GM21723 (cell line): ENCODE measurements around the gene CD3E.
"Not testable (repeated sequence)": the region's sequence is repeated elsewhere in the genome, so short reads cannot be mapped to it uniquely, and the experiment has no call there.

ENCODE experiments used
- ATAC-seq: cut with Tn5 transposase; IDR thresholded peaks from one replicate; pipeline ENCODE4 v1.9.1; 2021; ENCODE audit warnings: mild to moderate bottlenecking, moderate library complexity; ENCODE audit not compliant: unreplicated experiment

CD3E gene

DNA sequence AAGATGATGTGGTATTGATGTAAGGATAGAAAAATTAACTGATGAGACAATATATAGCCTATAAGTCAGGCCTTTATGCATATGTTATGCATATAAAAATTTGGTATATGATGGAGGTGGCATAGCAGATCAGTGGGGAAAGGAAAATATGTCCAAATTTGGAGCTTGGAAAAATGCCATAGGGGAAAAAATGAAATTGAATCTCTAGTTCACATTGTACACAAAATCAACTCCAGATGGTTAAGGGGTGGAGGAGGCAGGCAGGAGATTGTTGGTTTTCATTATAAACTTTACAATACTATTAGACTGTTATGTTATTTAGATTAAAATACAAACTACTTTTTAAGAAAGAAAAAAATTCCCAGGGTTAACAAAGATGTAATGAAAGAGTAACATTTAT, 15.1 kb upstream of the CD3E start:
- ATAC-seq: no peak

DNA sequence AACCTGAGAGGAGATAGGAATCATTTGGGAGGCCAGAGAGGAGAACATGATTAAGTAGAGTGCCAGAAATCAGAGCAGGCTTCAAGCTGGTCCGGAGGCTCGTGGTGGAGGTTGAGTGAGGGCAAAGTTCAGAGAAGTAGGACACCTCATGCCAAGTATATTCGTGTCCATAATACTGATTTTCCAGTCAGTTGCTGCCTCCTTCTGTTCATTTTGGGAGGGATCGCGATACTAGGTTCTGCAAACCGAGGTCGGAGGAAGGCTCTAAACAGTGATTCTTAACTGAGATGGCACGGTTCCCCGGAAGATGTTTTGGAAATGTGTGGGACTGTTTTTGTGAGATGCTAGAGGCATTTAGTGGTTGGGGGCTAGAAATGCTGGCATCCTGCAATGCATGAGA, 13.6 kb upstream of the CD3E start:
- ATAC-seq: no peak

DNA sequence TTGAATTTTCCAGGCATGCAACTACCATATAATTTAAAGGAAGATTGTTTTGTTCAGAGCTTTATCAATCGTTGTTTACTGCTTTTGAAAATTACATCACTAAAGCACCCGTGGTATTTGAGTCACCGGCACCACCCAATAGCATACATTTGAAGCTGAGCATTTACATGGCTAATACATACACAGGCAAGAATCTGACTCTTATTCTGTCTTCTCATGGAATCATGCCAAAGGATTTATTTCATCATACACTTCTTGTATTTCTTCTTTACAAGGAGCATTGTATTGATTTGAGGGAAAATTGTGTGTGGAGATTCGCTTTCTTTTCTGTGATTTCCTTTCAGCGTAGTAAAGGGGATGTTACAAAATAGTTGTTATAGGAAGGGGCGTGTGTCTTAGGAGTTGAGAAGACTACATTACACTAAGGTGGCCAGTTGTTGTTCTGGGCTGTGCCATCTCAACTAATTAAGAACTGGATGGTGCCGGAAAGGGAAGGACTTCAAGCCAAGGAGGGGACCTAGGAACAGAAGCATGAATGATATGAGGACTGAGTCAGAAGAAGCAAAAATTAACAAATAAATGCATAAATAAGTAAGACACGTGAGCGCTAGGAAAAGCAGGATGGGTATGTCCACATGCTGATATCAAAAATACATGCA, 12.9 kb upstream of the CD3E start:
- no peak for ATAC-seq

DNA sequence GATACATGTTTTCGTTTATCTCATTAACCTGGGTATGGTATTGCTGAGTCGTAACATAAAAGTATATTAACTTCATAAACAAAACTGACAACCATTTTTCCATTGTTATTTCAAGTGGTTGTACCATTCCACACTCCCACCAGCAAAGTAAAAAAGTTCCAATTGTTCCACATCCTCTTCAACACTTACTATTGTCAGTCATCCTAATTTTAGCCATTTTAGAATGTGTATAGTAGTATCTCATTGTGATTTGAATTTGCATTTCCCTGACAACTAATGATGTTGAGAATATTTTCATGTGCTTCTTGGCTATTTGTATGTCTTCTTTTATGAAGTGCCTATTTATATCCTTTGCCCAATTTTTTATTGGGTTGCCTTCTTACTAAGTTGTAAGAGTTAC, 10.5 kb upstream of the CD3E start:
- no peak for ATAC-seq

DNA sequence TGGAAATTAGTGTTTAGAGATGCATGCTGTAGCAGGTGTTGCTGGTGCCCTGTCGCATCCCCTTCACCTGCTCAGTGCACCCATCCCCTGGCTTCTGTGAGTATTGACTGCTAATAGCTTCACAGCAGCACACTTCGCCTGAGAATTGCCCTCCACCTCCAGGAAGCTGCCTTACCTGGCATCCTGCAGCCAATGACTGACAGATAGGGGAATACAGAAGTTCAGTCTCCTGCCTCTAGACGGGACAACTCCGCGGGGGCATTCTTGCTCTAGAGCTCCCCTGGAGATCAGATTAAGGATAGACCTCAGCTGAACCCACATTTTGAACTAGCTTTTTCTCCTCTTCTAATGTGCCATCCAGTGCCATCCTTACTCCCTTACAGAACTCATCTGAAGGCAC, 9.3 kb upstream of the CD3E start:
- no peak for ATAC-seq

DNA sequence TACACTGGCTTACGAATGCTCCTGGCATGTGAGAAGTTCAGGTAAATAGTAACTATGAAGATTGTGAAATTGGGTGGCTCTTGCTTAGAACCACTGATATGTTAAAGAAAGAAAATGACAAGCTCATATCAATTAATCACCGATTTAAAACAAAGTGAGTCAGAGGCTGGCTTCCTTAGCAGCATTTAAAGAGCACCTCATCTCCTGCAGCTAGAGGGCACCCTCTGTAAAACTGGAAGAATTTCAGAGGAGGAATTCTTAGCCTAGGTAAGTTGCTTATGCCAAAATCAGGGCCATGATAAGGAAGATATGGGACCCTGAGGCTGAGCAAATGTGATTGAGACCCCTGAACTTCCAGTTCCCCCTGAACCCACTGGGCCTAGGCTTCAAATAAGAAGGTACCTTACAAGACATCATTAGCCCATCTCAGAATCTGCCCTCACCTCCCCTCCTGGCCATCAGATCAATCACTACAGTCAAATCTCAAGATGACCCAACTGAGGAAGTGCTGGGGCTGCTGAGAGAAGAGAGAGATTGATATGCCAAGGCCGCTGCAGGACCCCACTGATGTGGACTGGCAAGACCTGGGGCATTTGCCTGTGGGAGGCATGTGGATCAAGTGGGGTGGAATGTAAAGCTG, 8.6 kb upstream of the CD3E start:
- ATAC-seq: no peak

DNA sequence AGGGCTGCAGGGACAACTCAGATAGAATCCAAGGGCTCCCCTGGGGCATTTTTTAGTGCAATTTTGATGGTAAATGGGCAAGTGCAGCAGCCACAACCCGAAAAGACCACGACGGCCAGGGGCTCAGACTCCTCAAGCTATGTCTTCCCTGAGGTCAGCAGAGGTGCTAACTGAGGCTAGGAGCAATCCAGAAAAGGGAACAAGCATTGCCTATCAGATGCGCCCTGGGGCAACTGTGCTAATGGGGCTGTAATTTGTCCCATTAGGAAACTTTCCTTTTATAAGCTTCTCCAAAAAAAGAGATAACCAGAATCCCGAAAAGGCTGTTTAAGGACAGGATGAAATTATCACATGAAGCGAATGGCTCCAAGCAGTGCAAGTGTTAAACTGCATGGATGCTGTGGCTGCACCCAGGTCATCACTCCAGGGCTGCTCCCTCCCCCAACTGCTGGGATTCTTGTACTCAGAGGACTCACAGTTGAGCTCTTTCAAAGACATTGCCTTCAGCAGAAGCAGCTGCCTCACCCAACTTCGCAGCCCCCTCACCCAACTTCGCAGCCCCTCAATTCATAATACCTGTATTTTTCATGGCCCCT, 2.8 kb upstream of the CD3E start:
- ATAC-seq: no peak

DNA sequence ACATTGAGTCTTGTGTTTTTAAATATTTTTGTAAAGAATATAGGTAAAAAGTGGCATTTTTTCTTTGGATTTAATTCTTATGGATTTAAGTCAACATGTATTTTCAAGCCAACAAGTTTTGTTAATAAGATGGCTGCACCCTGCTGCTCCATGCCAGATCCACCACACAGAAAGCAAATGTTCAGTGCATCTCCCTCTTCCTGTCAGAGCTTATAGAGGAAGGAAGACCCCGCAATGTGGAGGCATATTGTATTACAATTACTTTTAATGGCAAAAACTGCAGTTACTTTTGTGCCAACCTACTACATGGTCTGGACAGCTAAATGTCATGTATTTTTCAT, 333 bp upstream of the CD3E start:
- no peak for ATAC-seq

DNA sequence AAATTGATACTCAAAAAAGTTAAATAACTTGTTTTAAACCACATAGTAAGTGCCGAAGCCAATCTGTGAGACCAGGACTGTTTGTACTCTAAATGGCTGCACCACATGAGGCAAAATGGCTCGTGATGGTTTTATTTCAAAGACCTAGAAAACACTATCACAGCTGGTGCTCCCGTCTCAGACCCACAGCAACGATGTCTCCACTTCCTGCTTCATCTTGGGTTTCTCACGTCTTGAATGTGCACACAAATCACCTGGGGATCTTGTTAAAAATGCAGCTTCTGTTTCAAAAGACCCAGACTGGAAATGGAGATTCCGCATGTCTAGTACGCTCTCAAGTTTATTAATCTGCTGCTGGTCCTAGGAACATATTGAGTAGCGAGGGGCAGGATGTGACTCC, 1.2 kb downstream of the CD3E start:
- ATAC-seq: no peak

DNA sequence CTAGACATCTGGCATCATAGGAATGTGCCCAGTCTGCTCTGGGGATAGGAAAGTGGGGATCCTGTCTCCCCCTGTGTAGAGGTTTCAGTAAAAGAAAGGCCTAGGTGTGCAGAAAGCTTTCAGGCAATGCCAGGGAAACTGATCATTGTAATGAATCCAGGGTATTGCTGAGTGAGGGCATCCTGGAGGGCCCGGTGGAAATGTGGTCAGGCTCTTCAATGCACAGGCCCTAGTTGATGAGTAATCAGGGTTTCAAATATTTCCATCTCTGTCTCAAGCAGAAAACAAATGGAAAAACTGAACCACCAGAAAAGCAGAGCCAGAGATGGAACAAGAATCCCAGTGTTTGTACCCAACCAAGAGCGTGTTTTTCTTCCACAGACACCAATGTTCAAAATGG, 2.0 kb downstream of the CD3E start:
- ATAC-seq: no peak

DNA sequence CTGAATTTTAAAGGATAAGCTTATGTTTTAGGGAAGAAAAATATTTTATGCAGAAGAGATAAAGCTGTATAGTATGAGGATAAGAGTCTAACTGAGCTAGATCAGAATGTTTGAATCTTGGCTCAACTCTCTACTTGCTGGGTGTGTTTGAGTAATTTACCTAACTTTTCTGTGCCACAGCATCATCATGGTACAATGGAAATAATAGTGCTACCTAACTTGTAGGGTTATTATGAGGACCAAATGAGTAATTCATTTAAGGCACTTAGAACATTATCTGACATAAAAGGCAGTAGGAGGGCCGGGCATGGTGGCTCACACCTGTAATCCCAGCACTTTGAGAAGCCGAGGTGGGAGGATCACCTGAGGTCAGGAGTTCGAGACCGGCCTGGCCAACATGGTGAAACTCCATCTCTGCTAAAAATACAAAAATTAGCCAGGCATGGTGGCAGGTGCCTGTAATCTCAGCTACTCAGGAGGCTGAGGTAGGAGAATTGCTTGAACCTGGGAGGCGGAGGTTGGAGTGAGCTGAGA, 4.5 kb downstream of the CD3E start:
- not testable (repeated sequence) for ATAC-seq

DNA sequence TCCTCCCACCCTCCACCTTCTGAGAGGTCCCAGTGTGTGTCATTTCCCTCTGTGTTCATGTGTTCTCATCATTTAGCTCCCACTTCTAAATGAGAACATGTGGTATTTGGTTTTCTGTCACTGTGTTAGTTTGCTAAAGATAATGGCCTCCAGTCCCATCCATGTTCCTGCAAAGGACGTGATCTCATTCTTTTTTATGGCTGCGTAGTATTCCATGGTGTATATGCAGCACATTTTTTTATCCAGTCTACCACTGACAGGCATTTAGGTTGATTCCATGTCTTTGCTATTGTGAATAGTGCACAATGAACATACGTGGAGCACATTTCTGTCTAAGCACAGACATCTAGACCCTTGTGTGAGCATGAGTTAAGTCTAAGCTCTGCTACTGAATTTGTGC, 5.7 kb downstream of the CD3E start:
- ATAC-seq: no peak

DNA sequence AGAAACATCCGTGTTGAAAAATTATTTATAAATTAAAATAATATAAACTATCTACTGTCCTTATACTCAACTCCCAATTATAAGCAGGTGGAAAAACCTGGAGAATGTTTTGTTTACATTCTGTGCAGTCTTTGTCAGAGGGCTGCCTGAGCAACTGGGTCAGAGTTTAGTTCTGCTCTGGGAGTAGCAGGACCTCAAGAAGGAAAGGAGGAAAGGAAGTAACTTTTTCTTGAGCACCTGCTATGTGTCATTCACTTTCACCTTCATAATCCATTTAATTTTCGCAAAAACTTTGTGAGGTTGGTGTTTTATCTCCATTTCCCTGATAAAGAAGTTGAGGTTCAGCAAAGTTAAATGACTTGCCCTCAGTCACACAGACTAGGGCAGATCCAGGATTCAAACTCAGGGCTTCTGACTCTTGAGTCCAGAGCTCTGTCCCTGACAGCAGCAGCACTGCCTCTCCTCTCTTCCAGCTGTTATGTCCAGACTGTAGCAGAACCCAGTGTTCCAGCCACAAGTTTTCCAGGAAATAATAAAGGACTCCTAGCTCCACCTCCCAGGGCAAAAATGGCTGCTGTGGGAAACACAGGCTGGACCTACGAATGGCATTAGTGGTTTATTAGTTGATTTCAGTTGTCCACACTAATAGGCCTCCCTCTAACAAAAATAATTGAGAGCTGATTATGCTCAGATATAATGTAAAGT, 6.4 kb downstream of the CD3E start:
- no peak for ATAC-seq

DNA sequence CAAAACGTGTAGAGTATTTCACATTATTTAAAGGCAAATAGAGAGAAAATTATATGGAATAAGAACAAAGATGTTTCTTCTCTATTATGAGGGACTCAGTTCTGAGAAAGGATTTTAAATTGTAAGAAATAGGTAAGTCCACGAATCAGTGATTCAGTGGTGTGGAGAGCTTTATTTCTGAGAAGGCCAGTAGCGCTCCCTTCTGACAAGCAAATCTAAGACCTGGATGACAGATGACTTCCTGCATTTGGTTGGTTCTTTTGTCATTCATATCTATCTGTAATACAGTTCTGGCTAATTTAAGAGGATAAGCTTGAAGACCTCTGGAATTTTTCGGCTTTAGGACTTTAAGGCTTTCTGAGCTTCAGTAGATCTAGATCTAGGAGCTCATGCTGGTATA, 7.0 kb downstream of the CD3E start:
- ATAC-seq: no peak

DNA sequence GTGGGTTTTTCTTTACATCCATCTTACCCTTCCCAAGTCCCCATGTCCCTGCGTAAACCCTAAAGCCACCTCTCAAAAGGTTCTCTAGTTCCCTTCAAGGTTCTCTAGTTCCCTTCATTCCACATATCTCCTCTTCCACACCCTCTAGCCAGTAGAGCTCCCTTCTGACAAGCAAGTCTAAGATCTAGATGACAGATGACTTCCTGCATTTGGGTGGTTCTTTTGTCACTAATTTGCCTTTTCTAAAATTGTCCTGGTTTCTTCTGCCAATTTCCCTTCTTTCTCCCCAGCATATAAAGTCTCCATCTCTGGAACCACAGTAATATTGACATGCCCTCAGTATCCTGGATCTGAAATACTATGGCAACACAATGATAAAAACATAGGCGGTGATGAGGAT, 7.8 kb downstream of the CD3E start:
- ATAC-seq: no peak

DNA sequence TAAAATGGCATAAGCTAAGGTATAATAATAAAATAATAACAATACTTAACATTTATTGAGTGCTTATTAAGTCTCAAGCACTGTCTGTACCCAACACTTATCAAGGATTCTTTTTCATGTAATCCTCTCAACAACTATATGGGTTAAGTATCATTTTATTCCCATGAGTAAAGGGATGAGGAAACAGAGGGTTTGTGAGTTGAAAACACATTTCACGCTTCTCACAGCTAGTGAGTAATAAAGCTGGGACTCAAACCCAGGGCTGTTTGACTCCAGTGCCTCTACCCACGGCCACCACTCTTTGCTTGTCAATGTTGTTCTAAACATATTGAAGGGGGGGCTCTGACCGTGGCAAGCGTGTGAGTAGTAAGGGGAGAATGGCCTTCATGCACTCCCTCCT, 8.7 kb downstream of the CD3E start:
- no peak for ATAC-seq

DNA sequence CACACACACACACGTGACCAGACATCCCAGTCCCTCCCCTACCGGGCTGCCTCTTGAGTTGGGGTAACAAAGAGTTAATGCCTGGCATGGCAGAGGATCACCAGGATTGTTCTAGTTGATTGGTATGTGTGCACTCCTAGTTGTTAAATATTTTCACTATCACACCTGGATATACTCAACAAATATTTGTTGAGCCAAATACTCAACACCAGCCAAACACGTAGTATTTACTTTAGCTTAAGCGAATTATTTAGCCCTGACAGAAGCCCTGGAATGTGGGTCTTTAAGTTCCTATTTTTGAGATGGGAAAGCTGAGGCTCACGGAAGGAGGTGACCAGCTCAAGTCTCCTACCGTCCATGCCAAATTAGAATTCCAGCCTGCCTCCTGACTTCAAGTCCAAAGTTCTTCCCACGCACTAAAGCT, 10.5 kb downstream of the CD3E start:
- ATAC-seq: no peak

DNA sequence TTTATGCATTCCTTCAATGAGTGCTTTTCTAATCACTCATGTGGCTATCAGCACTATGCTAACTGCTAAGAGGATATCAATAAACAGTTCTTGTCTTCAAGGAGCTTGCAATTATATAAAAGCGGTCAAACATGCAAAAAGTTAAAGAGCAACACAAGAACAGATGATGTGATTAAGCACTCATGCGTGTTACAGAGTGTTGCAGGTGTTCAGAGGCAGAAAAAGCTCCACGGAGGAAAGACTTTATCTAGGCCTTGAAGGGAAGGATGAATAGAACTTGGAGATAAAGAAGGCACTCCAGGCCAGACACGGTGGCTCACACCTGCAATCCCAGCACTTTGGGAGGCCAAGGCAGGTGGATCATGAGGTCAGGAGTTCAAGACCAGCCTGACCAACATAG, 13.6 kb downstream of the CD3E start:
- no peak for ATAC-seq

DNA sequence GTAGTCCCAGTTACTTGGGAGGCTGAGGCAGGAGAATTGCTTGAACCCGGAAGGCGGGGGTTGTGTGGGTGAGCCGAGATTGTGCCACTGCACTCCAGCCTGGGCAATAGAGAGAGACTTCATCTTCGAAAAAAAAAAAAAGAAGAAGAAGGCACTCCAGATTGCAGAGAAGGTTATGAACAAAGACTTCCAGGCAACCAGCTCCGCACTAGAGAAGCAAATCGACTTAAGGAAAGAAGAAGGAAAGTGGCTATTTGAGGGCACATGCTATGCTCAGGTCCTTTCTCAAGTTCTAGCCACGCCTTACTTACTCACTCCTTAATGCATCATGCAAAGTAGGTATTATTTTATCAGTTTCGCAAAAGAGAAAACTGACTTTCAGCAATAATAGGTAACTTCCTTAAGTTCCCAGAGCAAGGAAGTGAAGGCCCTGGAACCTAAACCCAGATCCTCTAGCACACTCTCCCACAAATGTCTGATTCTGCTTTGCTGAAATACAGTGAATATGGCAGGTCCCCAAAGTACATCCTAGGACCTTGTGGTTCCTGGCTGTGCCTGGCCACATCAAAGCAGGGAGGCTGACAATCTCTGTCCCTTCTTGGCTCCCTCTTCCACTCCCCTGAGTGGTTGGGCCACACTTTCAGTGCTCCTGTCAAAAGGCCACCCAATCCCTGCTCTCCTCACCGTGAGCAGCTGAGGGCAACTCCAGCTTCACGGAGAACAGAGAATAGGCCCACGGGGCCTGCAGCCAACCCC, 14.2 kb downstream of the CD3E start:
- no peak for ATAC-seq

DNA sequence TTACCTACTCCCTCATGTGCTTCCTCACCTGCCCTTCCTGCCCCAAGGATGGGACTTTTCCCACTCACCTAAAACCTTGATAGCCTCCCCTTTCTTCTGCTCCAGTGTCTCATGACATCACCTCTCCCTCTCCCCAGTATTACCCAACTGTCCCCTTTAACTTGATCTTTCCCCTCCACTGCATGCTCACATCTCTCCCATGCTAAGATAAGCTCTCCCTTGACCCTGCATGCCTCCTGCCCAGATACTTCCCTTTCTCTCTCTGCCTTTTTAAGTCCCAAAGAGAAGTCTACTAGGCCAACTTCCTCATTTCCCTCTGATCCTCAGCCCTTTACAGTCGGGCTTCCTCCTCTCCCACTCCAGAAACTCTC, 14.8 kb downstream of the CD3E start:
- ATAC-seq: no peak

DNA sequence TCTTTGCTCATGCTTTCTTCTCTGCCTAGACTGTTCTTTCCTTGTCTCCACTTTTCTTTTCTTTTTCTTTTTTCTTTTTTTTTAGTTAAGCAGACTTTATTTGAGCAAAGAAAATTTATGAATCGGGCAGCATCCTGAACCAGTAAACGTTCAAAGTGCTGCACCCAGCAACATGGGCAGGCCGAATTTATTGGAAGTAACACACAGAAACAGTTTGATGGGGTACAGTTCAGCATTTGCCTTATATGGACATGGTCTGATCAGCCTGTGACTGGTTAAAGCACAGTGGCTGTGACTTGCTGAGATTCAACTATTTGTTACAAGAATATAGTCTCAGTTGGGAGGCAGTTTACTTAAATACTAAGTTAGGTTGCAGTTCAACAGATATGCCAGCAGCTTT, 16.0 kb downstream of the CD3E start:
- ATAC-seq: no peak
